Right kidney (tissue), 9 donors: ENCODE measurements around the gene S100A7A.

ENCODE experiments used
- DNase-seq: peaks from one replicate; pipeline ENCODE4 v3.0.0-alpha.2; 2016
- long read RNA-seq, 8 donors: transcript quantifications; one replicate each; lab custom pipeline, GENCODE V29; 2026

S100A7A gene
- long read RNA-seq, donor 1 = 0 reads
- long read RNA-seq, donor 2 = 0 reads
- long read RNA-seq, donor 3 = 0 reads
- long read RNA-seq, donor 4 = 0 reads
- long read RNA-seq, donor 5 = 0 reads
- long read RNA-seq, donor 6 = 0 reads
- long read RNA-seq, donor 7 = 0 reads
- long read RNA-seq, donor 8 = 0 reads

- DNase-seq = no peak
Measured at GRCh38 chr1:153415850-153416570, at the start of gene S100A7A. Gene S100A7A, plus strand, starts transcription at chr1:153416520. Its CDS starts 1,563 bp downstream, at chr1:153418083.

DNA sequence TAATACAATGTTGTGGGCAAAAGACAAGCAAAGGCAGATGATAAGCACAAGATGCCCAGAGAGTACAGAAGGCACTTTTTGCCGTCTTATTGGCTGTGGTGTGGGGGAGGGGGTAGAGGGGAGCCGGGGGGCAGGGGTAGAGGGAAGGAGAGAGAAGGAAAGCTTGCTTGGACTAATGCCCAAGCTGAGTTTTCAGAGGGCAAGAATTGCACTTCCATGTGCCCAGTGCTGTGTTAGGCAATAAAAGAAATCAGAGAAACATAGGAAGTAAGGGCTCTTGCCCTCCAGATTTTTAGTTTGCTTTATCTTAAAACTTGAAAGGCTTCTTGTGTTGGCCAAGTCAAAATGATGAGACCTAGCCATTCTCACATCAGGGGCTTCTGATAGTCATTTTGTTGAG is 49.2 kb upstream of the S100A7A start:
- DNase-seq = no peak

- no peak for DNase-seq
Measured at GRCh38 chr1:153368495-153368894, 47.8 kb upstream of the S100A7A start.

DNA sequence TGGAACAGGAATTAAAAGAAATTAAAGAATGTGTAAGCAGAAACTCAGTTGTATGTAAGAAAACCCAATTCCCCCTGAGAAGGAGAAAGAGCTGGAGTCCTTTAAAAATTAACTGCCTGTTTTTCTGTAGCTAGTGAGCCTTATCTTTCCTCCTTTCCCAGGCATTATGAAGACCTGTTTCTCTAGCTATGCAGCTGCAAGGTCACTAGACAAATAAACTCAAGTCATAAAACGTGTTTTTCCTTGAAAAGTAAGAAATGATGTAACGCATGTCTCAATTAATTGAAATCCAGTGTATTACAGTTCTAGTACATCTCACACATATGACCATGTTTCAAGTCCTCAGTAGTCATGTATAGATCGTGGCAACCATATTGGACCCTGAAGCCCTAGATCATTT is 46.2 kb upstream of the S100A7A start:
- DNase-seq = no peak

GRCh38 chr1:153371231-153371630 is 45.1 kb upstream of the S100A7A start:
- DNase-seq = no peak

DNA sequence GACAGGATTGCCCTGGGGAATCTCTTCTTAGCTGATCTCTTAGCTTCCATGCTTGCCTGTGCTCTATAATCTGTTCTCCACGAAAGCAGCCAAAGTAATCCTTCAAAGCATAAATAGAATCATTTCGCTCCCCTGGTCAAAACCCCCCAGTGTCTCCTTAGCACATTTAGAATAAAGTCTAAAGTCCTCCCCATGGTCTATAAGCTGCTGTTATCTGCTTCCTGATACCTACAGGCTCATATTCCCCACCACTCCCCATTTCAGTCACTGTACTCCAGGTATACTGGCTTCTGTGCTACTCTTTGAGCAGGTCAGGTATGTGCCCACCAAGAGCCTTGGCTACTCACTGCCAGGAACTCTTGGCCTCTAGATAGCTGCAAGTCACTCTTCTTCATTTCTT is 43.7 kb upstream of the S100A7A start:
- DNase-seq = no peak

DNA sequence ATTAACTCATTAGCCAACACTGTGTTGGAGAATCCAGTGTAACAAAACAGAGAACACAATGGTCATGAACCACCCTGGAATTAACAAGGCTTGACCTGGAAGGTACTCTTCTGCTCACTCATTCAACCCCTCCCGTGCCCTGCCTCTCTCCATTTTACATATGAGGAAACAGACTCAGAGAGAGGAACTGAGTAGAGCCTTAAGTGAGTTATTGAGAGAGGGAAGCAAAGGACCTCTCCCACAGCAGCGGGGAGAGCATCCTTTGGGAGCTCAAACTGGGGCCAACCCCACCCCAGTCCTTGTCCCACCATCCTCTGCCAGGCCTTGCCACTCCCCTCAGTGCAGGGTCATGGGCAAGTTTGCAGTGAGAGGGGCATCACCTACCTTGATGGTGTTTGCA is 42.2 kb upstream of the S100A7A start:
- no peak for DNase-seq

DNA sequence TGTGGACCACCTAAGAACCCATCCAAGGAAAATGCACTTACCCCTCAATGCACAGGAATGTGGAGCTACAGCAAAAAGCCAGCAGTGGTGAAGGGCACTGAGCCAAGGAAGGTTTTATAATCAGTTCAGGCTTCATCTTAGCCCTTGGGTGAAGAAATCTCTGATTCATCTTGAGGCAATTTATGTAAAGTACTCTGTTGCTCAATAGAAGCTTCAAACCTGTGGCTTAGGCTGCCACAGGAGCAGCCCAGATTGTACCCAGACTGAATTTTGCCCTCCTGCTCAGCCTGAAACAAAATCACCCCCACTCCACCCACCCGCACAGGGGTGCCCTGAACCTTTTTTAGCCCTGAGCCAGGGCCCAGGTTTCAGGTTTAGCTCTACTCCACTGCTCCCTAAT is 40.8 kb upstream of the S100A7A start, which contains the start of gene S100A12:
TSS of gene S100A12 (minus strand) at position 111 of the 400 bp plus-strand sequence. CDS start 1,029 bp downstream, outside the sequence.
- DNase-seq = no peak

DNA sequence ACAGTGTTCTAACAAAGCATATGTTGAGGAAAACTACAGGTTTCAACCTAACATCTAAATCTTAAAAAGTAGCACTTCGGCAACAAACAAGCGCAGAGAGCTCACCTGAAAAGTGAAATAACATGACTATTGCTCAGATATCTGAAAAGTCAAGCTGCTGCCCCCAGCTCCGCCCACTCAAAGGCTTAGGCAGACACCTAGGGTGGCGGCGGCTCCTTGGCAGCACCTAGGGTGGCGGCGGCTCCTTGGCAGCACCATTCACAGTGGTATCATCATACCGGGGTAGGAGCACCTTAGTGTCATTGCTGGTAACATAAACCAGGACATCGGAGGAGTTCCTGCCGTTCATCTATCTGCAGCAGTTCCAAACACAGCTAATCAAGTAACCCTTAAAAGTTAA is 36.7 kb upstream of the S100A7A start:
- no peak for DNase-seq

DNA sequence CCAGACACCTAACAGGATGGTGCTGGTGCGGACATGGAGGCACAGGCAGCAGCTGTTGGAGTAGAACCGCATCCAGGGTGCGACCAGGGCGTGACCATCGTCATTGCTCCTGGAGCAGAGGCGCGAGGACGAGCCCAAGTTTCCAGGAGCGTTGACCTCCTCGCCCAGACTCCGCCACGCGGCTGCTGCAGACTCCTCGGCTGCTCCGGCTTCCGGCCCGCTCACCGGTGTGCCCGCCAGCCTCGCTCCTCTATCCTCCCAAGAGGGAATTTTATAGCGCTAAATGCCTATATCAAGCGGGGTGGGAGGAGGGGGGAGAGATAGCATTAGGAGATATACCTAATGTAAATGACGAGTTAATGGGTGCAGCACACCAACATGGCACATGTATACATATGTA is 35.6 kb upstream of the S100A7A start:
- no peak for DNase-seq

GRCh38 chr1:153384958-153385580 is 31.3 kb upstream of the S100A7A start:
- no peak for DNase-seq

DNA sequence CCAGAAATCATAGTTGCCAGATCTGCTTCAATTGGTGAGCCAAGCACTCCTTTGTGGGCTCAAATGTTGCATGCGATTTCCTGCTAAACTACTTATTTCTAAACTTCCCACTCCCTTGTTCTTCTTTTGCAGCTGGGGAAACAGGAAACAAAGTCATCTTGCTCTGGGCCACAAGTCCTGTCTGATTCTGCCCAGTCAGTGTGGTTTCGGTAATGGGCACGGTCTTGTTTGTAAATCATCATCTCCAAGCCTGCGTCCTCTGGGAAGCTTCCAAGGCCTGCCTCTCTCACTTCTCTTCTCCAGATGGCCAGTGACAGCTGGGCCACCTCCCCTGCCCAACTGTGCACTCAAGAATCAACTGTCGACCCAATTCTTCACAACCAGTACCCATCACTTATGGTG is 29.8 kb upstream of the S100A7A start:
- no peak for DNase-seq

- no peak for DNase-seq
Measured at GRCh38 chr1:153387001-153387400, 29.3 kb upstream of the S100A7A start.

DNA sequence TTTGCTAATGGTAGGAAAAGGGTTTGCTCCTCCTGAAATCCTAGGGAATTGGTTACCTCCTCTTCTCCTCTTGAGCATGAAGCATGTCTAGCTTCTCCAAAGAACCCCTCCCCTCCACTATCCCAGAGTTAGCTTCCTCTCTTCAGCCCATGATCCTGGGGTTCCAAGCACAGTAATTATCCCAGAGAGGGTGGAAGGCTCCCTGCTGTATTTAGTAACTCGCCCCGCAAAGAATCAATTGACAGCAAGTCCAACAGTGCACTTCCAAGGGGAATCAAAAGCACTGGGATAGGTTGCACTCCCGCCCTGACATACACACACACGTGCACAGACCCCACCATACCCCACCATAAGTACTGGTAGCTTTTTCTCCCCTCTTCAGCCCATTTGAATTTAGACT is 28.5 kb upstream of the S100A7A start:
- DNase-seq = no peak

- no peak for DNase-seq
Measured at GRCh38 chr1:153389401-153389800, 26.9 kb upstream of the S100A7A start.

DNA sequence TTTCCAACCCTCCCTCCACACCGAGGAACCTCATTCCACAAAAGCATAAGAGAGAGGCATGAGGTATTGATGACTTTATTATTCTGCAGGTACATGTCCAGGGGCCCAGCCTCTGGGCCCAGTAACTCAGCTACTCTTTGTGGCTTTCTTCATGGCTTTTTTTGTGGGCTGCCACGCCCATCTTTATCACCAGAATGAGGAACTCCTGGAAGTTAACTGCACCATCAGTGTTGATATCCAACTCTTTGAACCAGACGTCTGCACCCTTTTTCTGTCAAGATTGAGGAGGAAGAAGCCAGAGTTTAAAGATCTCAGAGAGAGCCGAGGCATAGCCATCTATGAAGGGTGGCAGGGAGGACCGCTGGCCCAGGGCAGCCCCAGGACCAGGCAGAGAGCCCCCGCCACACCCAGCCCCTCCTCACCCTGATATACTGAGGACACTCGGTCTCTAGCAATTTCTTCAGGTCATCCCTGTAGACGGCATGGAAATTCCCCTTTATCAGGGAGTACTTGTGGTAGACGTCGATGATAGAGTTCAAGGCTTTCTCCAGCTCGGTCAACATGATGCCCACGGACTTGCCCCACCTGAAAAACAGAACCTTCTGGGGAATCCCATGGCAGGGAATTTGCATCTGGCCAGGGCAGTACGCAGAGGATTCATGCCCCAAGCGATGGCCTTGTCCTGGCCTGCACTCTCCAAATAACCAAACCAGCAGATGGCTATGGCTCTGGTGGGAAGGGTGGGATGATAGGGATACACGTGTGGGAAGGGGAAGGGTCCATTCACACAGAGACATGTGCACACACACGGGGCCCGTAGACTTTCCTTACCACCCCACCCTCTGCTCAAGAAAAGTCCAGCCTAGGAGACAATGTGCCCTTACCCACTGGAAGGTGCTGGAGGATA is 26.1 kb upstream of the S100A7A start:
- DNase-seq = no peak

- no peak for DNase-seq
Measured at GRCh38 chr1:153390938-153391710, 25.2 kb upstream of the S100A7A start, which contains the start of gene S100A8. Gene S100A8, minus strand, starts transcription at chr1:153391073. Its CDS starts 538 bp downstream, at chr1:153390535.

DNA sequence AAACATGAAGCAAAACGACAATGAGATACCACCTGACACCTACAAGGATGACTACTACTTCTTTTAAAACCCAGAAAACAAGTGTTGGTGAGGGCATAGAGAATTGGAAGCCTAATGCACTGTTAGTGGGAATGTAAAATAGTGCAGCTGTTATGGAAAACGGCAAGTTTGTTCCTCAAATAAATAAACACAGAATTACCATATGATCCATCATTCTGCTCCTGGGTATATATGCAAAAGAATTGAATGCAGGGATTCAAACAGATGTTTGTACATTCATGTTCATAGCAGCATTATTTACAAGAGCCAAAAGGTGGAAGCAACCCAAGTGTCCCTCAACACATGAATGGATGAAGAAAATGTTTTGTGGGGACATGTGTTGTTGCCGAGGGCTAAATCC is 24.1 kb upstream of the S100A7A start:
- no peak for DNase-seq

- no peak for DNase-seq
Measured at GRCh38 chr1:153392822-153393221, 23.5 kb upstream of the S100A7A start.

DNA sequence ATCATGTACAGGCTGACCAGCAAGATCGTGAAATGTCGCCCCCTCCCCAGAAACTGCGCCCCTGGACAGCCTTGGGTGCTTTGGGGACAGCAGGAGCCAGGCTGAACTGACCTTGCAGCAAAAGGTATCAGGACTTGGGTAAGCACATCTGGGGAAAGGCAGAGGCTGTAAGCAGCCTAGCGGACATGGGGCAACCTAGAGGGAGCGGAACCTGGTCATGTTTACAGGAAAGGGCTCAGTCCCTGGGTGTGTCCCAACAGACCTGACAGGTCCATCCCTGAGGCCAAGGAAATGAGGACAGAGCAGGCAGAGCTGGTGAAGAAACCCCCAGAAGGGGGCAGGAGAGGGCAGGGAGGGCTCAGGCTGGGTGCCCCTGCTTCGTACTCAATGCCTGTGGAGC is 22.4 kb upstream of the S100A7A start:
- no peak for DNase-seq

DNA sequence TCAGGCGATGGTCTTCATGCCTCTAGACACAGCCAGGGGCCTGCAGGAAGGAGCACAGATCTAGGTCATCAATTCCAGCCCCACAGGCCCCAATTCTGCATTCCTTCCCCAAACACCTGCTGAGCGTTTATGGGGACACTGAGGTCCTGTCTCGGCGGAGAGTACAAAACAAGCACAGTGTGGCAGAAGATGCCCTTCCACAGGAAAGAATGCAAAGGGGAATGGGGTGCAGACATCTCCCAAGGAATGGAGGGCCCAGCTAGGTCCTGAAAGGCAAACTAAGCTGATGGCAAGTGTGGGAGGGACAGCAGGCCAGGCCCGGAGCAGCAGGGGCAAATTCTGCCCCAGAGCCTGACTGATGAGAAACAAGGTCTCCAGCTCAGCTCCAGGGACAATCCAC is 21.9 kb upstream of the S100A7A start:
- no peak for DNase-seq
